Lung microvascular endothelial cell (primary cell): ENCODE results near the gene CD83. TPM values are rescaled to one million over a fixed set of nuclear protein-coding genes. Genes with fewer than 3 reads are reported as not detected.
A peak's percentile ranks its signal among the peaks of the same experiment; 100 is the strongest.

Experiments used
- DNase-seq, 2 donors: peaks; one replicate each; pipeline versions ENCODE4 v3.0.0 to v3.0.0-alpha.2; 2010; ENCODE audit warnings: low read depth in 2 of 2
- total RNA-seq: library from RNA; depleted of rRNA; stranded (reverse); fragments of >200 nt; gene quantifications from 2 replicates; pipeline ENCODE4 v1.2.1, GENCODE V29; 2014

The CD83 gene
- total RNA-seq, 1 donor from 2014 or later, result 4.6 TPM

- no peak for DNase-seq
These were observed 26.1 kb upstream of the CD83 start for GRCh38 chr6:14091339-14091978.

- DNase-seq, result no peak
These were observed 25.3 kb upstream of the CD83 start for GRCh38 chr6:14092316-14092715.

- peak in 1 of 2 donors; percentile 95 for DNase-seq
These were observed 24.5 kb upstream of the CD83 start for GRCh38 chr6:14092838-14093789.

- no peak for DNase-seq
These were observed 22.9 kb upstream of the CD83 start for GRCh38 chr6:14094721-14095120.

- no peak for DNase-seq
These were observed 22.1 kb upstream of the CD83 start for GRCh38 chr6:14095437-14095836.

- DNase-seq, result no peak
These were observed 17.4 kb upstream of the CD83 start for GRCh38 chr6:14100138-14100537.

GRCh38 chr6:14100966-14101365 is 16.6 kb upstream of the CD83 start:
- DNase-seq, result no peak

GRCh38 chr6:14102383-14102782 is 15.2 kb upstream of the CD83 start:
- DNase-seq, result no peak

- DNase-seq, result no peak
These were observed 12.0 kb upstream of the CD83 start for GRCh38 chr6:14105547-14105946.

GRCh38 chr6:14107000-14107399 is 10.6 kb upstream of the CD83 start:
- no peak for DNase-seq

GRCh38 chr6:14107711-14108494 is 9.7 kb upstream of the CD83 start:
- no peak for DNase-seq

- no peak for DNase-seq
These were observed 8.8 kb upstream of the CD83 start for GRCh38 chr6:14108571-14109410.

- no peak for DNase-seq
These were observed 8.2 kb upstream of the CD83 start for GRCh38 chr6:14109411-14109826.

- DNase-seq, result no peak
These were observed 7.4 kb upstream of the CD83 start for GRCh38 chr6:14110001-14110818.

- no peak for DNase-seq
These were observed 3.6 kb upstream of the CD83 start for GRCh38 chr6:14113976-14114375.

- DNase-seq, result no peak
These were observed 493 bp downstream of the CD83 start for GRCh38 chr6:14118091-14118439.

- no peak for DNase-seq
These were observed 874 bp downstream of the CD83 start for GRCh38 chr6:14118446-14118845.

- DNase-seq, result no peak
These were observed 2.2 kb downstream of the CD83 start for GRCh38 chr6:14119784-14120183.

- DNase-seq, result no peak
These were observed 3.0 kb downstream of the CD83 start for GRCh38 chr6:14120546-14120945.

- no peak for DNase-seq
These were observed 4.4 kb downstream of the CD83 start for GRCh38 chr6:14121936-14122344.
